Left renal pelvis (tissue), 4 donors: ENCODE results near the gene TAF10. TPM values are rescaled to one million over a fixed set of nuclear protein-coding genes. Genes with fewer than 3 reads are reported as not detected.

Source experiments
- DNase-seq, 4 donors: peaks; one replicate each; pipeline ENCODE4 v3.0.0-alpha.2; 2013; ENCODE audit warnings: low read depth in 4 of 4, low spot score in 3 of 4
- polyA plus RNA-seq, 4 donors: library from polyadenylated mRNA; unstranded; fragments of 120-200 nt; gene quantifications; one replicate each; pipeline ENCODE4 v1.2.1, GENCODE V29; 2013; ENCODE audit not compliant: insufficient read length in 4 of 4

Gene TAF10
- 10 to 100 TPM; 62.2 to 93.7 (median 80.0) TPM for polyA plus RNA-seq

- peak in 3 of 4 donors; percentile 79 to 89 (median 88) for DNase-seq
Measured at GRCh38 chr11:6612213-6613041, at the start of gene TAF10. TAF10 (minus strand) TSS chr11:6612216; CDS start chr11:6612189, 27 bp downstream.

GRCh38 chr11:6660712-6661111, 48.7 kb upstream of the TAF10 start:
- DNase-seq = no peak

- no peak for DNase-seq
Measured at GRCh38 chr11:6658647-6659046, 46.6 kb upstream of the TAF10 start.

- DNase-seq = no peak
Measured at GRCh38 chr11:6657346-6657745, 45.3 kb upstream of the TAF10 start.

GRCh38 chr11:6656936-6657335, 44.9 kb upstream of the TAF10 start:
- DNase-seq = no peak

- no peak for DNase-seq
Measured at GRCh38 chr11:6656584-6656915, 44.5 kb upstream of the TAF10 start.

- peak in 1 of 4 donors; percentile 18 for DNase-seq
Measured at GRCh38 chr11:6655790-6656583, 44.0 kb upstream of the TAF10 start, which contains the start of gene DCHS1. DCHS1 (minus strand) TSS chr11:6655809; CDS start chr11:6641613, 14,196 bp downstream.

- DNase-seq = no peak
Measured at GRCh38 chr11:6655020-6655789, 43.2 kb upstream of the TAF10 start.

GRCh38 chr11:6654281-6655019, 42.4 kb upstream of the TAF10 start:
- DNase-seq = no peak

GRCh38 chr11:6653656-6654055, 41.6 kb upstream of the TAF10 start:
- DNase-seq = no peak

- no peak for DNase-seq
Measured at GRCh38 chr11:6653097-6653496, 41.1 kb upstream of the TAF10 start.

GRCh38 chr11:6652182-6652581, 40.2 kb upstream of the TAF10 start:
- DNase-seq = no peak

- no peak for DNase-seq
Measured at GRCh38 chr11:6650980-6651379, 39.0 kb upstream of the TAF10 start.

- no peak for DNase-seq
Measured at GRCh38 chr11:6650104-6650503, 38.1 kb upstream of the TAF10 start.

- no peak for DNase-seq
Measured at GRCh38 chr11:6648501-6648900, 36.5 kb upstream of the TAF10 start.

- no peak for DNase-seq
Measured at GRCh38 chr11:6647836-6648235, 35.8 kb upstream of the TAF10 start.

GRCh38 chr11:6646918-6647679, 35.1 kb upstream of the TAF10 start:
- DNase-seq = no peak

GRCh38 chr11:6646576-6646917, 34.5 kb upstream of the TAF10 start:
- no peak for DNase-seq

GRCh38 chr11:6646071-6646470, 34.1 kb upstream of the TAF10 start:
- no peak for DNase-seq

GRCh38 chr11:6642957-6643356, 30.9 kb upstream of the TAF10 start:
- DNase-seq = no peak
